Left lung (tissue), 14 donors: ENCODE measurements around the gene LAMP5. TPM values are rescaled to one million over a fixed set of nuclear protein-coding genes. Genes with fewer than 3 reads are reported as not detected.

ENCODE experiments used
- ATAC-seq: fragments of 200-7000 bp; cut with Tn5 transposase; one replicate; pipeline ENCODE4 v1.9.1; 2020; ENCODE audit warnings: moderate library complexity
- DNase-seq, 4 donors: peaks; one replicate each; pipeline ENCODE4 v3.0.0-alpha.2; 2013 to 2020
- H3K27ac ChIP-seq, 2 donors: fragments of 200-600 bp; sonication (generic) in 1 of 2; one replicate each; pipeline versions ENCODE4 v1.5.0 to v1.8.0; 2020 to 2021
- H3K27me3 ChIP-seq, 2 donors: fragments of 200-600 bp; sonication (generic) in 1 of 2; one replicate each; pipeline versions ENCODE4 v1.5.0 to v1.8.0; 2020 to 2021
- H3K36me3 ChIP-seq, 2 donors: fragments of 200-600 bp; sonication (generic) in 1 of 2; one replicate each; pipeline versions ENCODE4 v1.5.0 to v1.8.0; 2020 to 2021
- H3K4me1 ChIP-seq, 2 donors: fragments of 200-600 bp; one replicate each; pipeline ENCODE4 v1.8.0; 2021
- H3K4me3 ChIP-seq, 2 donors: fragments of 200-600 bp; sonication (generic) in 1 of 2; one replicate each; pipeline versions ENCODE4 v1.5.0 to v1.8.0; 2020 to 2021; ENCODE audit warnings: mild to moderate bottlenecking in 1 of 2
- H3K9me3 ChIP-seq, 2 donors: fragments of 200-600 bp; sonication (generic) in 1 of 2; one replicate each; pipeline versions ENCODE4 v1.5.0 to v1.8.0; 2020 to 2021
- CTCF ChIP-seq, 2 donors: fragments of 200-600 bp; sonication (generic) in 1 of 2; IDR thresholded peaks; one replicate each; pipeline versions ENCODE4 v1.5.0 to v1.8.0; 2021; ENCODE audit warnings: antibody characterized with exemption in 2 of 2
- intact Hi-C, 2 donors: fragments of 100-400 bp; cut with DNase I; formaldehyde crosslinking; loops; one replicate each; pipeline versions ENCODE4 v1.11.2 to v1.14.2; 2022
- long read RNA-seq, 12 donors: library from polyadenylated mRNA in 2 of 12; unstranded in 2 of 12; transcript quantifications; one replicate each; pipeline ENCODE4 v2.0.0 and lab custom pipeline, GENCODE V29; 2019 to 2026
- polyA plus RNA-seq, 6 donors: library from polyadenylated mRNA; unstranded; fragments of 120-200 nt; gene quantifications; one replicate each; pipeline ENCODE4 v1.2.1, GENCODE V29; 2013; ENCODE audit not compliant: insufficient read length in 6 of 6
- total RNA-seq, 2 donors: library from RNA; stranded (reverse); fragmentation: NEBNext Ultra II Directional; extraction: Animal tissue kit (Norgen Biotek cat#: 25700); gene quantifications; one replicate each; pipeline ENCODE4 v1.2.1, GENCODE V29; 2021
- donor health status: DM: no; HTN: yes; CAD: no.
- donor health status: DM: no; HTN: no; CAD: no.

Gene LAMP5, protein sequence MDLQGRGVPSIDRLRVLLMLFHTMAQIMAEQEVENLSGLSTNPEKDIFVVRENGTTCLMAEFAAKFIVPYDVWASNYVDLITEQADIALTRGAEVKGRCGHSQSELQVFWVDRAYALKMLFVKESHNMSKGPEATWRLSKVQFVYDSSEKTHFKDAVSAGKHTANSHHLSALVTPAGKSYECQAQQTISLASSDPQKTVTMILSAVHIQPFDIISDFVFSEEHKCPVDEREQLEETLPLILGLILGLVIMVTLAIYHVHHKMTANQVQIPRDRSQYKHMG
- total RNA-seq (1 to 10 TPM in 1 of 2 donors, under 1 TPM in 1; 0.47 to 5.3 TPM), polyA plus RNA-seq (1 to 10 TPM in 5 of 6 donors, under 1 TPM in 1; 0.91 to 2.9 (median 1.9) TPM)
- long read RNA-seq, donor 1, result 0 reads
- long read RNA-seq, donor 2, result 0 reads
- long read RNA-seq, donor 3, result 0 reads
- long read RNA-seq, donor 4, partial matches to known transcripts, result 0 of 3 reads
- long read RNA-seq, donor 4, other reads (novel, unspliced or antisense), result 1 of 3 reads
- long read RNA-seq, donor 5, result 0 reads
- long read RNA-seq, donor 6, result 0 reads
- long read RNA-seq, donor 7, result 0 reads
- long read RNA-seq, donor 8, result 0 reads
- long read RNA-seq, donor 9, result 0 reads
- long read RNA-seq, donor 10, result 0 reads
- long read RNA-seq, donor 11, result 0 reads
- long read RNA-seq, donor 12, result 0 reads

DNA sequence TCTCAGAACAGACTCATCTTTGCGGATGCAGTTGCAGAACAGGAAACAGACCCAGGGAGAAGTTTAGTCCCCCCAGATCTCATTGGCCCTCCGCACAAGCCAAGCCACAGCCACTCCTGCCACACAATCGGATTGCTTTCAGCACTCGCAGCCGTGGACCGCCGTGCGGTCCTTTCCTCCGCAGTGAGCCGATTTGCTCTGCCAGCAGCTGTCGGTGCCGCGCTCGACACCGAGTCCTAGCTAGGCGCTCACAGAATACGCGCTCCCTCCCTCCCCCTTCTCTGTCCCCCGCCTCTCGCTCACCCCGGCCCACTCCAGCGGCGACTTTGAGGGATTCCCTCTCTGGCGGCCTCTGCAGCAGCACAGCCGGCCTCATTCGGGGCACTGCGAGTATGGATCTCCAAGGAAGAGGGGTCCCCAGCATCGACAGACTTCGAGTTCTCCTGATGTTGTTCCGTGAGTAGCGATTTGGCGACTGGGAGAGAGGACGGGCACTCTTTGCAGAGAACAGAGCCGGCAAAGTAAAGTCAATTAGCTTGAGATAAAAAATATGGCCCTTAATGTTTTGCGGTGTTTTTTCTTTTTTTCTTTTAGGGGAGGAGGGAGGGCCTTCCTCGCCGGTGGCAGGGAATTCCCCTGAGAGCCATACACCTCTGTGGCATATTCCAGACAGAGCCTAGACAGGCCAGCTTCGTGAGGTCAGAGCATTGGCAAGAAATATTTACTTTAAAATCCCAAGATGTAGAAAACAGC is at the start of gene LAMP5:
Gene LAMP5 (plus strand): TSS at position 130 of the 753 bp plus-strand sequence. CDS start 263 bp downstream, at position 393.
- no peak for TF ChIP-seq CTCF (IDR thresholded peaks at IDR 0.05)
- no peaks in the 10 kb centered on the region for H3K9me3 ChIP-seq
- intact Hi-C loops, result no loop called here
- DNase-seq (peak in 2 of 4 donors; percentile 64 to 79), ATAC-seq (peak; percentile 51)
- peaks cover 42 to 97% of the 10 kb centered on the region in 2 donors for H3K27me3 ChIP-seq
- no peak within 1 kb of the TSS for H3K27ac ChIP-seq
- peaks cover 8 to 23% of the 10 kb centered on the region in 2 donors for H3K4me1 ChIP-seq
- H3K4me3 ChIP-seq, result no peak within 1 kb of the TSS
- no peaks in the 10 kb centered on the region for H3K36me3 ChIP-seq

DNA sequence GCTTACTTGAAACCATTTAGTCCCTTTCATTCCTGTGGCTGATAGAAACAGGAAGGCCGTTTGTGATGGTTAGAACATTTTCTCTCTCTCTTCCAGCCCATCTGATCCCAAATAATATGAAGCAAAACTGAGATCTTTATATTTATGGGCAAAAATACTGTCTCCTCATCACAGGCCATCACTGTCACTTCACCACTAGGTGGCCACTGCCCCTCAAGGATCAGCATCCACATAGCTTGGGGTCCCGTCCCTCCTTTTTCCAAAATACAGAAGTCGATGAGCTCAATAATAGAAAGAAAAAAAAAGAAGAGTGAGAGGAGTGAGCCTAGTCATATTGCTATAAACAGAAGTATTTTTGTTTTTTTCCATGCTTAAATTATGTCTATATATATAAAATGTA is 46.4 kb upstream of the LAMP5 start:
- intact Hi-C loops, result loop anchor here in 1 of 2 donors (10.0 kb wide), 1 partner anchor 967 kb away; the partner anchor contains the start of genes MKKS and SLX4IP
- no peaks in the 10 kb centered on the region for H3K36me3 ChIP-seq
- no peak for ATAC-seq
- TF ChIP-seq CTCF (IDR thresholded peaks at IDR 0.05), result peak; percentile 40 to 45
- H3K4me3 ChIP-seq, result no peak overlapping the region
- no peaks in the 10 kb centered on the region for H3K4me1 ChIP-seq
- peaks cover 0 to 4% of the 10 kb centered on the region in 2 donors for H3K9me3 ChIP-seq
- H3K27me3 ChIP-seq, result no peaks in the 10 kb centered on the region
- H3K27ac ChIP-seq, result no peak overlapping the region
- DNase-seq, result no peak

DNA sequence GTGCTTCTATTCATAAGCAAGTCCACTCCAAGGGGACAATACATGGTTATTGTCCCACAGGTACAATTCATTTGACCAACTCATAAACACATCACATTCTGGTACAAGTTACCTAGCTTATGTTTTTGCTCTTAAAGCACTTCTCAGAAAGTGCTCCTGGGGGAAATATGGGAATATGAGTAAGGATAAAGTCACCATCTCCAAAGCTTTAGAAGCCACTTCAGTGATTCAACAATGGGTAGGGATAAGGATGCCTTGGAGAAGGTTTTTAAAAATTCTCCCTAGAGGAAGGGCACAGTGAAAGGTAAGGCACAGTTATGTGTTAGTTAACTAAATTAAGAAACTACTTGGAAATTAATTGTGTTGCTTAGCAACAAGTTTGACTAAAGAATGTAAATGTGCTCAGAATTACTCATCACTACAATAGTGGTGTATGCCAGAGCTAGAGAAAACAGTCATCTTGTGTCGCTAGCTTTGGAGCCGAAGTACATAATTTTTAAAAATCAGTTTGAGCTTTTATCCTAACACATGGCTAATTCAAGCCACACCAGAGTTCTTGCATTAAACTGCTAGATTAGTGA is 39.5 kb upstream of the LAMP5 start:
- no peak for TF ChIP-seq CTCF (IDR thresholded peaks at IDR 0.05)
- Histone ChIP-seq H3K4me1 (no peaks in the 10 kb centered on the region), H3K27ac (no peak overlapping the region), H3K4me3 (no peak overlapping the region), H3K9me3 (no peaks in the 10 kb centered on the region), H3K27me3 (no peaks in the 10 kb centered on the region), H3K36me3 (no peaks in the 10 kb centered on the region)
- no peak for ATAC-seq
- intact Hi-C loops, result no loop called here
- no peak for DNase-seq

GRCh38 chr20:9475456-9475855 is 38.9 kb upstream of the LAMP5 start:
- DNase-seq, result no peak
- intact Hi-C loops, result no loop called here

More at GRCh38 chr20:9475456-9475855, 38.9 kb upstream of the LAMP5 start:
- TF ChIP-seq CTCF (IDR thresholded peaks at IDR 0.05), result no peak
- H3K9me3 ChIP-seq, result no peaks in the 10 kb centered on the region
- no peaks in the 10 kb centered on the region for H3K4me1 ChIP-seq
- H3K27ac ChIP-seq, result no peak overlapping the region
- no peaks in the 10 kb centered on the region for H3K27me3 ChIP-seq
- no peak overlapping the region for H3K4me3 ChIP-seq
- no peaks in the 10 kb centered on the region for H3K36me3 ChIP-seq
- ATAC-seq, result no peak
